ENCODE measurements around the gene VGLL4. TPM values are rescaled to one million over a fixed set of nuclear protein-coding genes. Genes with fewer than 3 reads are reported as not detected.
A peak's percentile ranks its signal among the peaks of the same experiment; 100 is the strongest.

VGLL4 gene
- total RNA-seq, 2 experiments from 2014 or later = 54.4 to 60.2 TPM

DNA sequence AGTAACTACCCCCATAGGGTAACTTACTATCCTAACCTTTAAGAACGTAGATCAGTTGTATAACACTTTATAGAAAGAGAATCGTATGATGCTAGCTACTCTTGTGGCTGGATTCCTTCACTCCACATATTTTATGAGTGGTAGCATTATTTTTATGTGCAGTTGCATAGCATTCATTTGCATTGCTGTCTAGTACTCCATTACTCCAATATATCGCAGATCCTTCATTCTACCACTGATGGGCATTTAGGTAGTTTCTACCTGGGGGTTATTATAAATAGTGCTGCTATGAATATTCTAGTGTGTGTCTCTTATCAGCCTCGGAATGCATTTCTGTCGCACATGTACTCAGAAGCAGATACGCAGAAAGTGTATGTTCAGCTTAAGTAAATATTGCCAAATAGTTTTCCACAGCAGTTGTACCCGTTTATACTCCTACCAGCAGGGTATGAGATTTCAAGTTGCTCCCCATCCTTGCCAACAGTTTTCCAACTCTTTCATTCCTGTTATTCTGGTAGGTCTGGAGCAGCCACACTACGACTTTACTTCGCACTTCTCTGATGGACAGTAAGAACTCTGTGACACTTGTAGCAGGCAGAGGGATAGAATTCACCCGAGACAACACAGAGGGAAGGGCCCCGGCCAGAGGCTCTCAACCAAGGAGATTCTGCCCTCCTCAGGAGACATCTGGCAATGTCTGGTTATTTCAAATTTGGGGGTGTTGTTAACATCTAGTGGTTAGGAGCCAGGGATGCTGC lies 9.8 kb upstream of the VGLL4 start:
- ChIA-PET POLR2A (no interaction called here), CTCF (interaction anchor here (0.6 to 1.3 kb wide), 3 partner anchors 173 to 498 kb away, joined by 3 to 4 read pairs (median 3); no protein-coding TSS in a partner anchor)
- ATAC-seq (no peak), DNase-seq (no peak)
- intact Hi-C loops (cut with micrococcal nuclease) = loop anchor here (5.0 to 10.0 kb wide), 2 partner anchors 151 to 276 kb away; no protein-coding TSS in a partner anchor
- Mint-ChIP-seq H3K4me3 (no peak overlapping the region), H3K36me3 (ENCODE audit: low read depth) (no peaks in the 10 kb centered on the region), H3K4me1 (ENCODE audit: low read depth) (peaks cover 19% of the 10 kb centered on the region), H3K27ac (no peak overlapping the region), H3K27me3 (no peaks in the 10 kb centered on the region), H3K9me3 (no peaks in the 10 kb centered on the region)
- TF ChIP-seq, protein P1, sequence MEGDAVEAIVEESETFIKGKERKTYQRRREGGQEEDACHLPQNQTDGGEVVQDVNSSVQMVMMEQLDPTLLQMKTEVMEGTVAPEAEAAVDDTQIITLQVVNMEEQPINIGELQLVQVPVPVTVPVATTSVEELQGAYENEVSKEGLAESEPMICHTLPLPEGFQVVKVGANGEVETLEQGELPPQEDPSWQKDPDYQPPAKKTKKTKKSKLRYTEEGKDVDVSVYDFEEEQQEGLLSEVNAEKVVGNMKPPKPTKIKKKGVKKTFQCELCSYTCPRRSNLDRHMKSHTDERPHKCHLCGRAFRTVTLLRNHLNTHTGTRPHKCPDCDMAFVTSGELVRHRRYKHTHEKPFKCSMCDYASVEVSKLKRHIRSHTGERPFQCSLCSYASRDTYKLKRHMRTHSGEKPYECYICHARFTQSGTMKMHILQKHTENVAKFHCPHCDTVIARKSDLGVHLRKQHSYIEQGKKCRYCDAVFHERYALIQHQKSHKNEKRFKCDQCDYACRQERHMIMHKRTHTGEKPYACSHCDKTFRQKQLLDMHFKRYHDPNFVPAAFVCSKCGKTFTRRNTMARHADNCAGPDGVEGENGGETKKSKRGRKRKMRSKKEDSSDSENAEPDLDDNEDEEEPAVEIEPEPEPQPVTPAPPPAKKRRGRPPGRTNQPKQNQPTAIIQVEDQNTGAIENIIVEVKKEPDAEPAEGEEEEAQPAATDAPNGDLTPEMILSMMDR (IDR thresholded peaks at IDR 0.05) = no peak

GRCh38 chr3:11651900-11652299 lies 8.2 kb upstream of the VGLL4 start:
- Mint-ChIP-seq H3K27ac (no peak overlapping the region), H3K9me3 (no peaks in the 10 kb centered on the region), H3K4me1 (ENCODE audit: low read depth) (peaks cover 19% of the 10 kb centered on the region), H3K27me3 (no peaks in the 10 kb centered on the region), H3K36me3 (ENCODE audit: low read depth) (no peaks in the 10 kb centered on the region), H3K4me3 (no peak overlapping the region)
- POLR2A ChIA-PET = no interaction called here
- no peak for ATAC-seq
- DNase-seq = no peak
- intact Hi-C loops (cut with micrococcal nuclease) = loop anchor here (5.0 to 10.0 kb wide), 2 partner anchors 153 to 275 kb away; no protein-coding TSS in a partner anchor
- TF ChIP-seq, protein P1 (IDR thresholded peaks at IDR 0.05) = peak; percentile 70
- CTCF ChIA-PET = interaction anchor here (0.7 to 3.7 kb wide), 21 partner anchors 12 to 592 kb away, joined by 3 to 43 read pairs (median 4); no protein-coding TSS in a partner anchor

DNA sequence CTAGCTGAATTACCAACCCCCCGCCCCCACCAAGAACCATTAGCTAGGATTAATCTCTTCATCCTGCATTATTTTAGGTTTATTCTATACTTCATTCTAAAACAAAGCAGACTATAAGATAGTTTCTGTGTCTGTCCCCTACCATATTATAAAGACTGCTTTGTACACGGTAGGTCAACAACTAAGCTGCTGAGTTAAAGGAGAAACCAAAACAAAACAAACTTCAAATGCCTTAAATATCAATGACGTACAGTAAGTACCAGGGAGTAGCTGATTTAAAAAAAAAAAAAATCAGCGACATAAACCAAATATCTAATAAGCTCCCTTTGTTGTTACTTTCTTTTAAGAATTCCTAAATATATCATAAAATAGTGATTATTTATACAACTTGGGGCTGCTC lies 7.8 kb upstream of the VGLL4 start:
- intact Hi-C loops (cut with micrococcal nuclease) = loop anchor here (5.0 to 10.0 kb wide), 2 partner anchors 153 to 274 kb away; no protein-coding TSS in a partner anchor
- H3K4me1 Mint-ChIP-seq (ENCODE audit: low read depth) = peaks cover 19% of the 10 kb centered on the region
- no peak for ATAC-seq
- POLR2A ChIA-PET = interaction anchor here (2.3 kb wide), 1 partner anchor 97 kb away, joined by 5 read pairs; no protein-coding TSS in a partner anchor
- TF ChIP-seq, protein P1 (IDR thresholded peaks at IDR 0.05) = no peak
- H3K9me3 Mint-ChIP-seq = no peaks in the 10 kb centered on the region
- no peaks in the 10 kb centered on the region for H3K36me3 Mint-ChIP-seq (ENCODE audit: low read depth)
- no peak overlapping the region for H3K27ac Mint-ChIP-seq
- CTCF ChIA-PET = interaction anchor here (0.6 to 3.7 kb wide), 26 partner anchors 9 to 591 kb away, joined by 3 to 43 read pairs (median 4); no protein-coding TSS in a partner anchor
- H3K4me3 Mint-ChIP-seq = no peak overlapping the region
- DNase-seq = no peak
- no peaks in the 10 kb centered on the region for H3K27me3 Mint-ChIP-seq

DNA sequence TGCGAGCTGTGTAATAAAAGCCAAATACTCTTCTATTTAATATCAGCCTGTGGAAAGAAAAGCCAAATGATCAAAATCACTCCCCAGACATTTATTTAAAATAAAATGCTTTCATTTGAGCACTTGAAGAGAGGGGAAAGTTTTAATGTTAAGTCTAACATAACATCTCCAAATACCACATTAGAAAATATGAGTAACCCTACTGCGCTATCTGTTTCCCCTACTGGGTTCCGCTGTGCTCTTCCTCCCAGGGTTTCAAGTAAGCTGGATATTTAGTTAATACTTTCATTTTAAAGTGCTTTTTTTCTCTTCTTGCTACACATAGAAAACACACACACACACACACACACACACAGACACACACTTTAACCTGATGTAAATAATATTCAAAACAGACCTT lies 6.7 kb upstream of the VGLL4 start:
- DNase-seq (no peak), ATAC-seq (no peak)
- no peaks in the 10 kb centered on the region for H3K36me3 Mint-ChIP-seq (ENCODE audit: low read depth)
- no peak overlapping the region for H3K4me3 Mint-ChIP-seq
- H3K9me3 Mint-ChIP-seq = no peaks in the 10 kb centered on the region
- CTCF ChIA-PET = interaction anchor here (1.1 to 3.7 kb wide), 11 partner anchors 12 to 590 kb away, joined by 3 to 43 read pairs (median 5); no protein-coding TSS in a partner anchor
- H3K27me3 Mint-ChIP-seq = no peaks in the 10 kb centered on the region
- POLR2A ChIA-PET = interaction anchor here (0.6 to 2.3 kb wide), 2 partner anchors 96 to 165 kb away, joined by 3 to 5 read pairs; no protein-coding TSS in a partner anchor
- H3K4me1 Mint-ChIP-seq (ENCODE audit: low read depth) = peaks cover 13% of the 10 kb centered on the region
- no peak overlapping the region for H3K27ac Mint-ChIP-seq
- intact Hi-C loops (cut with micrococcal nuclease) = loop anchor here (5.0 to 10.0 kb wide), 2 partner anchors 154 to 273 kb away; no protein-coding TSS in a partner anchor
- TF ChIP-seq, protein P1 (IDR thresholded peaks at IDR 0.05) = no peak

Measured in activated CD8-positive, alpha-beta T cell treated with anti-CD3 and anti-CD28 coated beads for 36 hours (primary cell).